ENCODE data around the gene CALCOCO1.
"Not testable (repeated sequence)": the region's sequence is repeated elsewhere in the genome, so short reads cannot be mapped to it uniquely, and the experiment has no call there.

CALCOCO1 gene

GRCh38 chr12:53733807-53734200, 6.6 kb upstream of the CALCOCO1 start:
- no peak for DNase-seq (ENCODE audit: low spot score)

DNA sequence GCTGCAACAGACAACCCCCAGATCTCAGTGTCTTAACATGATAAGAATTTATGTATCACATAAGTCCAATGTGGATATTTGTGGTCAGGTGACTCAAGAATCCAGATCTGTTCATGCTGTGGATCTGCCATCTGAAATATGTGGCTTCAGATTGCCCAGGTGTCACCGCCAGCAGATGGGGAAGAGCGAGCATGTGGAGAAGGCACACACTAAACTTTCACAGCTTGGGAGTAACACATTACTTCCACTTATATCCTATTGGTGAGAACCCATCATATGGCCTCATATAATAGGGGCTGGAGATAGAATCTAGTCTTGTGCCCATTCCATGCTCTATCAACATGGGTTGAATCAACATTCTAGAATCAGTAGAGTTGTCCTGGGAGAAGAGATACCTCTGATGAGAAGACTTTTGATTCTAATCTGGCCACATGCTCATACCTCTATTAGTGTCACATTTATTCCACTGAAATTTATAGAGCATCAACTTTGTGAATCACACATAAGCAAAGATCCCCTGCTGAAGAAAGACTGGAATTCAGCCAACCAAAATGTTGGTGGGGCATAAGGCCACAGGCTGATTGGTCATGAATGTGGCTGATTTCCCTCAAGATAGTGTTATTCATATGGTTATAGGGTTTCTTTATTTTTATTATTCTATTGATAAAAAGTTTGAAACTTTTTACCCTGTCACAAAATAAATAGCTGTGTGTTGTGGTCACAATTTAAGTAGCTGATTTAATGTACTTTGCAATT, 6.0 kb upstream of the CALCOCO1 start:
- no peak for DNase-seq (ENCODE audit: low spot score)

- DNase-seq (ENCODE audit: low spot score): no peak
Observed at GRCh38 chr12:53729644-53730043, 2.4 kb upstream of the CALCOCO1 start.

DNA sequence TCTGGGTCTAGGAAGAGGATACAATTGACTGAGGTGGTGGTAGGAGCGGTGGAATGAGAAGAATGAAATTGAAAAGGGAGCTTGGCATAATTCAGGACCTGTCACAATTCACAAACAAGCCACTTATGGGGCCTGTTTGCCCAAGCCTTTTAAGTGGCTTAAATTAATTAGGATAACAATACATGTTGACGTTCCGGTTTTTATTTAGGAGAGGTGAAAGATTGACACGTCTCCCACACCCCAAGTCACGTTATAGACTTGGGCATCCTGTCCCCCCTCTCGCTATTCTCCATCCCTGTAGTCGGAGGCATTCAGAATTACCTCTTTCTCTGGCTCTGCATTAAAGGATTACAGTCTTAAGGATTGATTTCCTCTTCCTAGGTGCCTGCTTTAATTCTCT, 954 bp upstream of the CALCOCO1 start:
- DNase-seq (ENCODE audit: low spot score): no peak

- DNase-seq (ENCODE audit: low spot score): no peak
Observed at GRCh38 chr12:53726946-53727309, 324 bp downstream of the CALCOCO1 start.

- no peak for DNase-seq (ENCODE audit: low spot score)
Observed at GRCh38 chr12:53726341-53726740, 911 bp downstream of the CALCOCO1 start.

DNA sequence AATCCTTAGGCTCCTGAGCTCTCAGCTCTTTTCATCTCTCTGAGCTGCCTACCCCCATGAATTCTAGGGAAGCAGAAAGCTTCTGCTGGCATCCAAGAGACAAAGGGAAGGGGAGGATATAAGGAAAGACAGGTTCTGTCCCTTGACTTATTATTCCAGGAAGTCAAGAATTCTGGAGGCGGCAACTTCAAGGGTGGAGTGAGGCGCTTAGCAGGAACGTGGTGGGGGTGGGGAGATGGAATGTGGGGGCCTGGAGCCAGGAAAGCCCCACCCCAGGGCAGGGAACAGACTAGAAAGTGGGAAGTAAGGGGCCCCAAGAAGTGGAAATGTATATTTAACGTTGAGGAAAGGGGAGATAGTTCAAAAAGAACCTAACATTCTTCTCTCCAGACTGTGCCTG, 1.4 kb downstream of the CALCOCO1 start:
- DNase-seq (ENCODE audit: low spot score): no peak

GRCh38 chr12:53722450-53723041, 4.7 kb downstream of the CALCOCO1 start:
- no peak for DNase-seq (ENCODE audit: low spot score)

DNA sequence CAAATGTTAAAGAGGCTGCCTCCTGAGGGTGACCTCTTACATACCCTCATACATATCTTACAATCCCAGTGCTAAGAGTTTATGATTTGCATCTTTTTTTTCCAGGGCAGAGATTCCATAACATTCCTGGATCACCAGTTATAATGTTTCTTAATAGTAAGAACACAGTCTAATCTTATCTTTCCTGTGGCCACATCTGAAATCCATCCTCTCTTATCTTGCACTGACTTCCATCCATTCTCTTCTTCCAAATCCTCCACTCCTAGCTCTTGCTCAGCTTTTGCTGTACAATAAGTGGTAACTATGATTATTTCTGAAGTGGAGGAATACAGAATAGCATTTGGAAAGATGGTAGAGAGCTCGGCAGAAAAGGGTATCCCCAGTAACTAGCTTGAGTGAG, 6.3 kb downstream of the CALCOCO1 start:
- no peak for DNase-seq (ENCODE audit: low spot score)

- DNase-seq (ENCODE audit: low spot score): peak; percentile 48
Observed at GRCh38 chr12:53719649-53720048, 7.6 kb downstream of the CALCOCO1 start.

- not testable (repeated sequence) for DNase-seq (ENCODE audit: low spot score)
Observed at GRCh38 chr12:53718567-53718966, 8.7 kb downstream of the CALCOCO1 start.

- DNase-seq (ENCODE audit: low spot score): no peak
Observed at GRCh38 chr12:53717319-53717718, 9.9 kb downstream of the CALCOCO1 start.

DNA sequence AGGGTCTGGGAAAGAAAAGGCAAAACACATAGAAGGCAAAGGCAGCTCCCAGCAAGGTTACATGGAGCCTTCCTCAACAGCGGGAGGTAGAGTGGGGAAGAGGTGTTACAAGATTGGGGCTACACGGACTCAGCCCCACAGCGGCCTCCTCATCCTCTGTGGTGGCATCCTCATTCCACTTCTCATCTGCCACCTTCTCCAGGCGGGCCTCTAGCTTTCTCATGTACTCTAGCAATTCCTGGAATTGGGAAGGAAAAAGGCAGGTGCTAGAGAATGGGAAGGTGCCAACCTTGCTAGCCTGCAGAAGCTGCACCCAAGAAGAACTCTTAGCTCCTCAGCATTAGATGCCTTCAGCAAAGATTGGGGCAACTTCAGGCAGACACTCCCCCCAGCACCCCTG, 13.2 kb downstream of the CALCOCO1 start:
- DNase-seq (ENCODE audit: low spot score): no peak

DNA sequence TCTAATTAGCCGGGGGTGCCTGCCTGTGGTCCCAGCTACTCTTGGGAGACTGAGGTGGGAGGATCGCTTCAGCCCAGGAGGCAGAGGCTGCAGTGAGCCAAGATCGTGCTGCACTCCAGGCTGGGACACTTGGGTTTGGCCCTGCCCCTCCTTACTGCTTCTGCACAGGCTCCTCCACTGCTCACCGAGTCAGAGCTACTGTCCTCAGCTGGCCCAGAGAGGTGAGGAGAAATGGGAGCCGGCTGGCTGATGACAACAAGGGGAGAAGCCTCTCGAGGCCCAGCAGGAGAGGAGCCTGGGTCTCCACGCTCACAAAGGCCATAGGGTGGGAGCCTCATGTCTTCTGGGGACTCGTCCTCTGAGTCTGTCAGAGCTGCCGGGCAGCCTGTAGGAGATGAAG, 13.7 kb downstream of the CALCOCO1 start:
- DNase-seq (ENCODE audit: low spot score): no peak

DNA sequence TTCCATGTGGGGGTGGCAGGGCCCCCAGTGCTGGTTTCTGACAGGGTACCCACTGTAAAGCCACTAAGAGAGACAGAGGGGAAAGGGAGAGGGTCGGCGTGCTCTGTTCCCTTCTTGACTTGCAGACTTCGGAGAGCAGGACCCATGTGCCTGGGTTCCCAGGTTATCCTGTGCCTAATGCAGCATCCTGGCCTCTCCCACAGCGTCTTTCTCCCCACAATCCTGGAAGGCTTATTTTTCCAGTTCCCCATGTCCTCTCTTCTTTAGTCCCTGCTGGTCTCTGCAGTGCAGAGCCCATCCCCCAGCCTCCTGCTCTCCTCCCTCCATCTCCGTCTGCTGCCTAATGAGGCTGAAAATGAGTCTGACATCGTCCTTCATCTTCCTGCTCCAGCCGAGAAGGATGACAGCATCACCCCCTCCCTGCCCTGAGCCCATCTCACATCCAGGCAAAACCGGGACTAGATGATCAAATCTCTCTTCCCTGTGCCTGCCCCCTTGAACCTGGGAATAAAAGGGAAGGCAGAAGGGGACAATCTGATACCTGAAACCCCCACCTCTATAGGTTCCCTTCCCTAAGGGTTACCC, 15.1 kb downstream of the CALCOCO1 start:
- DNase-seq (ENCODE audit: low spot score): no peak

DNA sequence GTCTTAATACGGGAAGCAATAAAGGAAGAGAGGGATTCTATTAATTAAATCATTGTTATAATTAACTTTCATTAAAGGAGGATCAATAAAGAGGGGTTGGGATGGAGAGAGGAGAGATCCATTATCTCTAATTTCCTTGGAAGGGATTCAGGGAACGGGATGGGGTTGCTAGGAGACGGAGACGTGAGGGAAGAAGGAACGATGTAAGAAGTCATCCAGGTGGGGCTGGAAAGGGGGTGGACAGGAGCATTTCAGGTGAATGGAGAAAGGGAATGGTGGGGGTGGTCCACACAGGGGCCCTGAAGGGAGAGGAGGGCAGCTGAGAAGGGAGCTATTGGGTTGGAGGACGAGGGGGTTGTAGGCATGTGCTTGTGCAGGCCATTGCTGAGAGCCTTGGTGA, 17.2 kb downstream of the CALCOCO1 start:
- DNase-seq (ENCODE audit: low spot score): no peak

GRCh38 chr12:53709671-53710070, 17.6 kb downstream of the CALCOCO1 start:
- no peak for DNase-seq (ENCODE audit: low spot score)

DNA sequence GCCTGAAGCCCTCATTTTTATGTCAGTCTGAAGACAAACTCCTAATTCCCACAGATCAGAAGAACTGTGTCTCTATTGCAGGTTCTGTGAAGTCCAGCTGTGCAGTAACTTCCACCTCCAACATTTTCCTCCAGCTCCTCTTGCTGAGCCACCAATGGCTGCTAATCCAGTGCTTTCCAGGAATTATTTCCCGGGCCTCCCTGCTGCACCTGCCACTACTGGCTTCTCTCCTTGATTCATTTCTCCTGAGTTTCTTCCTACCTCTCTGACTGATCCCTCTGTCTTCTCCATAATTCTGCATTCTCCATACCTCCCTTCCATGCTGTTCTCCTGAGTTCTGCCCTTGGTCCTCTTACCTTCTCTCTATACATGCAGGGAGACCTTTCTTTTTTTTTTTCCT, 21.2 kb downstream of the CALCOCO1 start:
- DNase-seq (ENCODE audit: low spot score): no peak

DNA sequence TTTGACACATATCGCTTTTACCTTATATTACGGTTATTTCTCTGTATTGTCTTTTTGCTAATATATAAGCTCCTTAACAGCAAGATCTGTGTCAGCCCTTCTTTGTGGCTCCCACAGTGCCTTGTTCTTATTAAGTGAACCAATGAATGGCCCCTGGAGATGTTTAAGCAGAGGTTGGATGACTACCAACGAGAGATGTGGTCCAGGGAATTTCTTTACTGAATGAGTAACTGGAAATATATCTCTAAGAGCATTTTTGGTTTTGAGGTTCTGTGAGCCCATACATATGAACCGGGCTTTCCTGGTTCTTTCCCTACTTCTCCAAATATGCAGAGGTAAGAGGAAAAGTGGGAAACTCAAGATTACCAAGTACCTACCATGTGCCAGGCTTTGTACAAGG, 23.5 kb downstream of the CALCOCO1 start:
- DNase-seq (ENCODE audit: low spot score): no peak

DNA sequence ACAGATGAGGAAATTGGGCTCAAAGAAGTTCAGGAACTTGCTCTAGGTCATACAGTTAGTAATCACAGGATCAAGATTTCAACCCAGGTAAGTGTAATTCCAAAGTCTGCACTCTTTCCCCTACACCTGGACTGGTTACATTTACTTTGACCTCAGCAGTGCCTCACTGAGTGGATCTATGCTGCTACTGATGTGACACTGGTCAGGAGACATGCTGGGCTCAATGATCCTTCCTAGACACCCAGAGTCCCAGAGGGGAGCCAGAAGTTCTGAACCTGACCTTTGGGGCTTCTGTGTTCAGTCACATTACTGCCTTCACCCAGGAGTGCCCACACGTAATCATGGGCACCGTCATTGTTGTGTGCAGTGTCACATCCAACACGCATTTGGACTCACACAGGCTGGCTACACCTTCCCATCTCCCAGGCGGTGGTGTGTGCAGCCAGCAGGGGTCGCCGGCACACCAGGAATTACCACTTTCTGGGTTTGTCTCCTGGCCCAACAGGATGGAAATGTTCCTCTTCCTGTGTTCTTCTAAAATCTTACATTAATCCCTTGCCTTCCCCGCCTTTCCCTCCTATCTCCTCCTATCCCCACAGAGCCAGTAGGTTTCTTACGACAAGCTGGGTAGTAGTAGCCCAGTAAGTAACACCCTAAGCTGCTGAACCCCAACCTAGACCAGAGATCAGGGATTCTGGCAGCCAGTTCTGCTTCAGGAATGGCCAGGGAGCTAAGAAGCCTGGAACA, 25.6 kb downstream of the CALCOCO1 start:
- peak; percentile 84 for DNase-seq (ENCODE audit: low spot score)

GRCh38 chr12:53700567-53700966, 26.7 kb downstream of the CALCOCO1 start:
- DNase-seq (ENCODE audit: low spot score): no peak

DNA sequence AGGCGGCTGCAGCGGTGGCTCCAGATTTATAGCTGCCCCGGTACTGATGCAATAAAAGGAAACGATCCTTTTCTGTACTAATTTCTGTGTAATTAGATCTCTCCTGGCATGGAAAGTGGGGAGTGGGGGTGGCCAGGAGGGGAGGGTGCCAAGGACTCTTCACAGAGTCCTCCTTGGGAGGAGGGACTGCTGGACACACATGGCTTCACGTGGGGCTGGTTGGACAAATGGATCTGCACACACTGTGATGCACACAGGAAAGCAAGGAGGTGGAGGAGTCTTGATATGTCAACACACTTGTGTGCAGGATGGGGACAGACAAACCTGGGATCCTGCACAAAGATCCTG, 27.6 kb downstream of the CALCOCO1 start:
- DNase-seq (ENCODE audit: low spot score): no peak

Data from iPS-NIHi11 (cell line).